GM12878 (cell line): ENCODE measurements around the gene GYG2. TPM values are rescaled to one million over a fixed set of nuclear protein-coding genes. Genes with fewer than 3 reads are reported as not detected.
"Not testable (repeated sequence)": the region's sequence is repeated elsewhere in the genome, so short reads cannot be mapped to it uniquely, and the experiment has no call there.

Experiments
- ATAC-seq: fragments of 200-7000 bp; cut with Tn5 transposase; 3 replicates; pipeline ENCODE4 v1.9.1; 2020; ENCODE audit warnings: mild to moderate bottlenecking, moderate library complexity
- BruUV-seq: library from RNA; stranded (reverse); fragments of 400-500 nt; replicated peaks from 2 replicates; lab custom pipeline; 2021; lab: Mats Ljungman, UMichigan
- CTCF ChIA-PET: fragments of 300-600 bp; sonication (Branson Sonifier 250); formaldehyde crosslinking; extraction: SDS; loops from one replicate; lab custom pipeline; 2021; ENCODE audit warnings: inconsistent platforms; lab: Yijun Ruan, JAX
- POLR2A ChIA-PET: fragments of 350-600 bp; formaldehyde crosslinking; extraction: SDS; loops from one replicate; lab custom pipeline; 2021; ENCODE audit warnings: inconsistent platforms; lab: Charles Lee
- RAD21 ChIA-PET: fragments of 300-600 bp; sonication (Branson Sonifier 250); formaldehyde crosslinking; loops from one replicate; lab custom pipeline; 2023; ENCODE audit warnings: antibody characterized with exemption; ENCODE audit not compliant: unreplicated experiment; lab: Charles Lee
- SMC1A ChIA-PET: fragments of 300-600 bp; sonication (Branson Sonifier 250); formaldehyde crosslinking; loops from one replicate; lab custom pipeline; 2023; ENCODE audit not compliant: unreplicated experiment, uncharacterized antibody; lab: Charles Lee
- DNase-seq: peaks from one replicate; pipeline ENCODE4 v3.0.0-alpha.2; 2011; ENCODE audit warnings: low read depth, low spot score
- FAIRE-seq: peaks from 3 replicates; lab custom pipeline; 2011; peaks lifted over from hg19 to GRCh38; lab: Jason Lieb, UNC
- H2AFZ ChIP-seq: 2 replicates; pipeline ENCODE4 v1.6.0; 2011; ENCODE audit warnings: low read depth, low read length, control low read depth; ENCODE audit not compliant: control insufficient read depth
- H3K27ac ChIP-seq: 2 replicates; pipeline ENCODE4 v1.5.1; 2011; ENCODE audit warnings: control low read depth; ENCODE audit not compliant: control insufficient read depth, insufficient read depth
- H3K27me3 ChIP-seq, 2 experiments: replicated peaks in 1 of 2; 2 replicates each; pipeline versions ENCODE4 v1.6.0 to v1.6.1; 2011; ENCODE audit warnings: low read length in 1 of 2; ENCODE audit not compliant: control insufficient read depth in 2 of 2, insufficient read depth in 2 of 2
- H3K36me3 ChIP-seq, 2 experiments: 2 replicates each; pipeline ENCODE4 v1.5.1; 2011; ENCODE audit warnings: low read length in 1 of 2; ENCODE audit not compliant: control insufficient read depth in 2 of 2, insufficient read depth in 2 of 2
- H3K4me1 ChIP-seq: 2 replicates; pipeline ENCODE4 v1.6.1; 2011; ENCODE audit warnings: mild to moderate bottlenecking, low read length, moderate library complexity, mixed read lengths; ENCODE audit not compliant: control insufficient read depth, insufficient read depth
- H3K4me2 ChIP-seq: 2 replicates; pipeline ENCODE4 v1.6.0; 2011; ENCODE audit warnings: control low read depth; ENCODE audit not compliant: control insufficient read depth, insufficient read depth
- H3K4me3 ChIP-seq: fragments of 200-600 bp; sonication (generic); 2 replicates; pipeline ENCODE4 v1.5.1; 2016
- H3K79me2 ChIP-seq: 2 replicates; pipeline ENCODE4 v1.6.0; 2011; ENCODE audit warnings: low read length; ENCODE audit not compliant: control insufficient read depth, insufficient read depth
- H3K9ac ChIP-seq: 2 replicates; pipeline ENCODE4 v1.8.0; 2011; ENCODE audit warnings: low read length, control low read depth, mixed read lengths; ENCODE audit not compliant: control insufficient read depth, insufficient read depth
- H3K9me3 ChIP-seq: replicated peaks from 3 replicates; pipeline ENCODE4 v1.5.1; 2011; ENCODE audit warnings: mild to moderate bottlenecking, low read length; ENCODE audit not compliant: control insufficient read depth, insufficient read depth
- H4K20me1 ChIP-seq: 2 replicates; pipeline ENCODE4 v1.6.0; 2011; ENCODE audit not compliant: control insufficient read depth, insufficient read depth
- EZH2 ChIP-seq: IDR thresholded peaks from 2 replicates; pipeline ENCODE4 v1.6.1; 2012; ENCODE audit warnings: low read depth, mild to moderate bottlenecking, control low read depth, inconsistent platforms, low read length, borderline replicate concordance; ENCODE audit not compliant: control insufficient read depth
- RAD21 ChIP-seq: IDR thresholded peaks from 2 replicates; pipeline ENCODE4 v1.6.1; 2011; ENCODE audit warnings: mild to moderate bottlenecking, low read depth, low read length, moderate library complexity; ENCODE audit not compliant: insufficient read depth
- SUZ12 ChIP-seq: fragments of 200-600 bp; sonication (generic); IDR thresholded peaks from one replicate; pipeline ENCODE4 v1.6.1; 2018; ENCODE audit warnings: antibody characterized with exemption, mild to moderate bottlenecking; ENCODE audit not compliant: unreplicated experiment
- WGBS: methylation state at CpG from one replicate; pipeline ENCODE4 v1.1.6; 2016; ENCODE audit warnings: low lambda C conversion rate; ENCODE audit not compliant: insufficient replicate concordance, insufficient coverage; ENCODE audit errors: missing lambda C conversion rate; 5-methylcytosine and 5-hydroxymethylcytosine counted together
- in situ Hi-C: fragments of 300-500 bp; cut with MboI; formaldehyde crosslinking; loops from 9 replicates; pipeline ENCODE4 v1.14.3; 2018; ENCODE audit warnings: mixed read lengths
- intact Hi-C: fragments of 100-400 bp; cut with micrococcal nuclease; formaldehyde crosslinking; loops from one replicate; pipeline ENCODE4 v1.14.2; 2022; ENCODE audit not compliant: unreplicated experiment
- polyA plus RNA-seq, 11 experiments: library from polyadenylated mRNA; depleted of rRNA in 4 of 11; unstranded in 6 of 11; stranded (reverse) in 5 of 11; fragments of >200 nt; fragmentation: Nextera tagmentation in 4 of 11; fragmentation: Illumina TruSeq in 1 of 11; extraction: Ambion mirVana in 4 of 11; extraction: Trizol in 1 of 11; gene quantifications; 1 replicate in 1 of 11; 2 replicates in 10 of 11; pipeline versions ENCODE4 v1.2.1 to v1.2.3, GENCODE V29; 2011 to 2016; ENCODE audit warnings: inconsistent platforms in 2 of 11, missing spikeins in 2 of 11, low read depth in 1 of 11
- total RNA-seq, 4 experiments: library from RNA; depleted of rRNA in 3 of 4; stranded (reverse); fragments of >200 nt in 3 of 4; fragmentation: Illumina TruSeq in 1 of 4; extraction: Trizol in 1 of 4; gene quantifications; 2 replicates each; pipeline versions ENCODE4 v1.2.1 to v1.2.3, GENCODE V29; 2013 to 2021
- TF ChIP-seq, protein P1 (sequence below), 3 experiments: IDR thresholded peaks in 2 of 3; conservative IDR thresholded peaks in 1 of 3; 2 replicates each; pipeline ENCODE4 v1.5.1; 2011; ENCODE audit warnings: low read depth in 3 of 3, low read length in 3 of 3, mild to moderate bottlenecking in 3 of 3, control low read depth in 2 of 3, moderate library complexity in 2 of 3, inconsistent platforms in 1 of 3, mixed read lengths in 1 of 3; ENCODE audit not compliant: control insufficient read depth in 2 of 3, insufficient read depth in 1 of 3; ENCODE audit errors: extremely low read depth in 1 of 3

The GYG2 gene
- total and polyA plus RNA-seq, 10 of the 15 experiments (the other 5 are each of a cell fraction or from before 2014, with no cell fraction given), result 0.05 TPM; not detected in 9

DNA sequence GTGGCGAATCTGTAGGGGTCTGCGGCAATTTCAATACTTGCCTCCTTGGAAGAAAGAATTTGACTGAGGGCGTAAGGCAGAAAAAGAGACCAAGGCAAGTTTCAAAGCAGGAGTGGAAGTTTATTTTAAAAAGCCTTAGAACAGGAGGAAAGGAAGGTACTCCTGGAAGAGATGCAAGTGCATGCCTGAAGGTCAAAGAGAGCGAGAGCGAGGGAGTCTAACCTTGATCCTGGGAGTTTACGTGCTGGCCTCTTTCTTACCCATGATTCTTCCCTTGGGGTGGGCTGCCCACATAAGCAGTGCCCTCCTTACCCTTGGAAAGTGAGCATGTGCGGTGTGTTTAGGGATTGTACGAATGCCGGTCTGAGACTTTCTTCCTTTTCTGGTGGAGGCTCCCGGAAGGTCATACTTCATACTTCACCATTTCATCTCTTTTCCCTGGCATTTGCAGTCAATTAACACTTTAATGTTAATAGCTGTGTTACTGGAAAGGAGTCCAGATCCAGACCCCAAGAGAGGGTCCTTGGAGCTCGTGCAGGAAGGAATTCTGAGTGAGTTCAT lies 60.4 kb downstream of the GYG2 start:
- Histone ChIP-seq H4K20me1 (no peaks in the 10 kb centered on the region), H3K4me1 (no peaks in the 10 kb centered on the region), H2AFZ (peak overlapping the region; percentile 76), H3K27ac (no peak overlapping the region), H3K79me2 (no peaks in the 10 kb centered on the region), H3K4me3 (peak overlapping the region; percentile 57; the same call in 1 of the 2 replicates), H3K9me3 (no peaks in the 10 kb centered on the region), H3K27me3 (no peaks in the 10 kb centered on the region), H3K9ac (no peak overlapping the region), H3K4me2 (peak overlapping the region; percentile 59; the same call in 1 of the 2 replicates), H3K36me3 (no peaks in the 10 kb centered on the region)
- DNase-seq (no peak), FAIRE-seq (no peak), ATAC-seq (no peak)
- no TSS peak for BruUV-seq
- SMC1A ChIA-PET, result no interaction called here
- WGBS, result 66% methylated on average over 11 of the region's 11 CpGs
- TF ChIP-seq SUZ12 (no peak), RAD21 (no peak), EZH2 (no peak)
- intact Hi-C loops (no loop called here), in situ Hi-C loops (no loop called here)
- RAD21 ChIA-PET, result no interaction called here
- CTCF ChIA-PET, result interaction anchor here (0.6 kb wide), 1 partner anchor 14 kb away, joined by 3 read pairs; no protein-coding TSS in a partner anchor
- POLR2A ChIA-PET, result no interaction called here

DNA sequence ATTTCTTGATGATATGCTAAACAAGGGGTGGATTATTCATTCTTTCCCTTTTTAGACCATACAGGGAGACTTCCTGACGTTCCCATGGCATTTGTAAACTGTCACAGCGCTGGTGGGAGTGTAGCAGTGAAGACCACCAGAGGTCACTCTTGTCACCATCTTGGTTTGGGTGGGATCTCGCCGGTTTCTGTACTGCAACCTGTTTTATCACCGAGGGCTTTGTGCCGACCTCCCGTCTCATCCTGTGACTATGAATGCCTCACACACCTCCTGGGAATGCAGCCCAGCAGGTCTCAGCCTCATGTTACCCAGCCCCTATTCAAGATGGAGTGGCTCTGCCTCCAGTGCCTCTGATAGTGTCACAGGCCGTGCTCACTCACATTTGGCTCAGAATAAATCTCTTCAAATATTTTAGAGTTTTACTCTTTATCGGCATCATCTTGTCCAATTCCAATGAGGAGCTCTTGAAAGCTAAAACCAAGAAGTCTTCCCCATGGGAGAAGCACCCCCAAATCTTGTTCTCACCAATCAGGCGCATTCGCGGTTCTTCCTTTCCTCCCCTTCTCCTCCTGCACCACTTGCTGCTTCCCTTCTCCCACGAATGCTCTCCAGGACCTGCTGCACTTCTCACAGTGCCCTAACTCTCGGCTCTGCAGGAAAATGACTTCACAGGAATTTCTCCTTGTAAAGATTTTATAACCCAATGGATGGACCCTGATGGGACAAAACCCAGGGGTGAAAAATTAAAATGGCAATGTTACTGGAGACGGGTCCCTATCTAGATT lies 61.2 kb downstream of the GYG2 start:
- intact Hi-C loops, SMC1A ChIA-PET, POLR2A ChIA-PET, H3K4me1 ChIP-seq, RAD21 ChIA-PET, DNase-seq, BruUV-seq, H3K27me3 ChIP-seq, H3K9ac ChIP-seq, H3K27ac ChIP-seq, H3K79me2 ChIP-seq, H3K36me3 ChIP-seq, in situ Hi-C loops, H3K9me3 ChIP-seq, FAIRE-seq, H4K20me1 ChIP-seq: not testable (repeated sequence)
- peak overlapping the region; percentile 76 for H2AFZ ChIP-seq
- H3K4me2 ChIP-seq, result 0 out of 2 replicates have a peak overlapping the region, but pooled peaks have one; percentile 59
- WGBS, result 23% methylated on average over 15 of the region's 15 CpGs
- H3K4me3 ChIP-seq, result peak overlapping the region; percentile 57; the same call in 1 of the 2 replicates
- TF ChIP-seq, protein P1, sequence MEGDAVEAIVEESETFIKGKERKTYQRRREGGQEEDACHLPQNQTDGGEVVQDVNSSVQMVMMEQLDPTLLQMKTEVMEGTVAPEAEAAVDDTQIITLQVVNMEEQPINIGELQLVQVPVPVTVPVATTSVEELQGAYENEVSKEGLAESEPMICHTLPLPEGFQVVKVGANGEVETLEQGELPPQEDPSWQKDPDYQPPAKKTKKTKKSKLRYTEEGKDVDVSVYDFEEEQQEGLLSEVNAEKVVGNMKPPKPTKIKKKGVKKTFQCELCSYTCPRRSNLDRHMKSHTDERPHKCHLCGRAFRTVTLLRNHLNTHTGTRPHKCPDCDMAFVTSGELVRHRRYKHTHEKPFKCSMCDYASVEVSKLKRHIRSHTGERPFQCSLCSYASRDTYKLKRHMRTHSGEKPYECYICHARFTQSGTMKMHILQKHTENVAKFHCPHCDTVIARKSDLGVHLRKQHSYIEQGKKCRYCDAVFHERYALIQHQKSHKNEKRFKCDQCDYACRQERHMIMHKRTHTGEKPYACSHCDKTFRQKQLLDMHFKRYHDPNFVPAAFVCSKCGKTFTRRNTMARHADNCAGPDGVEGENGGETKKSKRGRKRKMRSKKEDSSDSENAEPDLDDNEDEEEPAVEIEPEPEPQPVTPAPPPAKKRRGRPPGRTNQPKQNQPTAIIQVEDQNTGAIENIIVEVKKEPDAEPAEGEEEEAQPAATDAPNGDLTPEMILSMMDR (IDR thresholded peaks at IDR 0.05 in 2 of 3, conservative IDR thresholded peaks at IDR 0.05 in 1 of 3; ENCODE audit: control insufficient read depth in 2 of 3, extremely low read depth in 1 of 3, insufficient read depth in 1 of 3, low read depth in 3 of 3, low read length in 3 of 3), result 0 out of 6 replicates have a peak, but pooled peaks of 2 of the 3 experiments have one; percentile 10 to 12
- TF ChIP-seq RAD21, result 0 out of 2 replicates have a peak, but pooled peaks have one; percentile 14
- CTCF ChIA-PET, result interaction anchor here (0.6 kb wide), 1 partner anchor 14 kb away, joined by 3 read pairs; no protein-coding TSS in a partner anchor
- ATAC-seq, result peak; percentile 54
